Esophagus muscularis mucosa (tissue), 4 donors: ENCODE measurements around the gene HOXB7. TPM values are rescaled to one million over a fixed set of nuclear protein-coding genes. Genes with fewer than 3 reads are reported as not detected.

Experiments
- DNase-seq: peaks from one replicate; pipeline ENCODE4 v3.0.0-alpha.2; 2017; ENCODE audit errors: extremely low spot score
- H3K27ac ChIP-seq, 4 donors: fragments of 200-600 bp; sonication (generic); replicated peaks in 1 of 4; 1 replicate in 3 of 4; 2 replicates in 1 of 4; pipeline ENCODE4 v1.5.1; 2016 to 2019; ENCODE audit warnings: mild to moderate bottlenecking in 1 of 4
- H3K27me3 ChIP-seq, 4 donors: fragments of 200-600 bp; sonication (generic); one replicate each; pipeline versions ENCODE4 v1.5.1 to v1.6.0; 2016 to 2019
- H3K36me3 ChIP-seq, 4 donors: fragments of 200-600 bp; sonication (generic); one replicate each; pipeline ENCODE4 v1.5.1; 2016 to 2019
- H3K4me1 ChIP-seq, 4 donors: fragments of 200-600 bp; sonication (generic); one replicate each; pipeline ENCODE4 v1.5.1; 2016 to 2019
- H3K4me3 ChIP-seq, 4 donors: fragments of 200-600 bp; sonication (generic); 1 replicate in 2 of 4; 2 replicates in 2 of 4; pipeline ENCODE4 v1.5.1; 2016 to 2019; ENCODE audit warnings: mild to moderate bottlenecking in 4 of 4, moderate library complexity in 1 of 4
- H3K9me3 ChIP-seq, 4 donors: fragments of 200-600 bp; sonication (generic); 1 replicate in 3 of 4; 2 replicates in 1 of 4; pipeline ENCODE4 v1.5.1; 2016 to 2019
- EP300 ChIP-seq: sonication (generic); formaldehyde crosslinking; IDR thresholded peaks from one replicate; pipeline ENCODE4 v1.6.1; 2017; ENCODE audit warnings: antibody characterized with exemption
- POLR2A ChIP-seq: fragments of 450-650 bp; IDR thresholded peaks from one replicate; pipeline ENCODE4 v1.6.1; 2017; ENCODE audit warnings: antibody characterized with exemption, moderate library complexity, mild to moderate bottlenecking, low read depth
- POLR2AphosphoS5 ChIP-seq, 2 donors: sonication (generic); formaldehyde crosslinking; IDR thresholded peaks; one replicate each; pipeline ENCODE4 v1.6.1; 2017; ENCODE audit warnings: antibody characterized with exemption in 2 of 2
- WGBS: methylation state at CpG from one replicate; pipeline ENCODE4 v1.1.5; 2018; 5-methylcytosine and 5-hydroxymethylcytosine counted together
- intact Hi-C: fragments of 100-400 bp; cut with DNase I; formaldehyde crosslinking; loops from one replicate; pipeline ENCODE4 v1.15.1; 2023
- total RNA-seq, 4 donors: library from RNA; depleted of rRNA; stranded (reverse); fragments of >200 nt; gene quantifications; one replicate each; pipeline versions ENCODE4 v1.1.0 to v1.2.1, GENCODE V29; 2016
- TF ChIP-seq, protein P1 (sequence below), 3 experiments: fragments of 200-600 bp in 2 of 3; fragments of 450-650 bp in 1 of 3; sonication (generic) in 2 of 3; IDR thresholded peaks; one replicate each; pipeline ENCODE4 v1.5.1; 2017 to 2019; ENCODE audit warnings: antibody characterized with exemption in 3 of 3, mild to moderate bottlenecking in 2 of 3, moderate library complexity in 1 of 3

The HOXB7 gene
- total RNA-seq, 4 donors from 2014 or later = 0.52 to 1.7 (median 0.66) TPM

DNA sequence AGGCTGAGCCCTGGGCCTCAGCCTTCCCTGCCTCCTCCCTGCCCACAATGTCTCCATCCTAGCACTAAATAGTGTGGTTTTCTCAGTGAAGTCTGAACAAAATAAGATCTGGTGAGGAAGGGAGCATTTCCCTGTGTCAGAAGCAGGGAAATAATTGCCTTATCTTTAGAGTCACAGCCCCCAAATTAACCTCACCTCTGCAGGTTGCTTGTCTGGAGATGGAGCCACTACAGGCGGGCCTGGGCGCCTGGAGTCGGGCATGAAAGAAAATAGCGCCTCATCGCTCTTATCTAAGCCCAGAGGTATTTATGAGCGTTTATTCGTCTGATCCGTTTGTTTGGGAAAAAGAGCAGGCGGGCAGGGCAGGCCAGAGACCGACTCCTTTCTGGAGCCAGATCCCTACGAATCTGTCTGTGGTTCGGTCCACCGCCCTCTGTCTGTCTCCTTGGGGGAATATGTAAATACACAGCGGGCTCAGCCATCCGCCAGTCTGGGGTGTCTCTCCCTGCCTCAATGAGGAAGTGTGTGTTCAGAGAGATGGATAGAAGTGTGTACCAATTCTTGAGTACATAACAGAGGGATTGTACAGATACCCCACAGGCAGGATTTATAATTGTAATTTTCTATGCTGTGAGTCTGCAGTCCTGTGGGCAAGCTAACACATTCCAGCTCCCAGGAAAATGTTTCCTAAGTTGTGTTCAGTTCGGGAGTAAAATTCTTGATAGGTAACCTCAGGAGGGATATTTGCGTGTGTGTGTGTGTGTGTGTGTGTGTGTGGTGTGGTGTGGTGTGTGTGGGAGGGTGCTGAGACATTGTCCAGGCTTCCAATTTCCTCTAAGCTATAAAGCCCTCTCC lies 10.3 kb downstream of the HOXB7 start:
- Histone ChIP-seq H3K36me3 (no peaks in the 10 kb centered on the region), H3K9me3 (no peaks in the 10 kb centered on the region), H3K4me3 (no peak overlapping the region), H3K4me1 (peaks cover 26 to 48% (median 38%) of the 10 kb centered on the region in 4 donors), H3K27ac (no peak overlapping the region), H3K27me3 (peaks cover 12 to 100% (median 85%) of the 10 kb centered on the region in 4 donors)
- 68% methylated on average over 17 of the region's 17 CpGs for WGBS
- TF ChIP-seq POLR2A (no peak), EP300 (no peak), POLR2AphosphoS5 (IDR thresholded peaks at IDR 0.05) (no peak)
- TF ChIP-seq, protein P1, sequence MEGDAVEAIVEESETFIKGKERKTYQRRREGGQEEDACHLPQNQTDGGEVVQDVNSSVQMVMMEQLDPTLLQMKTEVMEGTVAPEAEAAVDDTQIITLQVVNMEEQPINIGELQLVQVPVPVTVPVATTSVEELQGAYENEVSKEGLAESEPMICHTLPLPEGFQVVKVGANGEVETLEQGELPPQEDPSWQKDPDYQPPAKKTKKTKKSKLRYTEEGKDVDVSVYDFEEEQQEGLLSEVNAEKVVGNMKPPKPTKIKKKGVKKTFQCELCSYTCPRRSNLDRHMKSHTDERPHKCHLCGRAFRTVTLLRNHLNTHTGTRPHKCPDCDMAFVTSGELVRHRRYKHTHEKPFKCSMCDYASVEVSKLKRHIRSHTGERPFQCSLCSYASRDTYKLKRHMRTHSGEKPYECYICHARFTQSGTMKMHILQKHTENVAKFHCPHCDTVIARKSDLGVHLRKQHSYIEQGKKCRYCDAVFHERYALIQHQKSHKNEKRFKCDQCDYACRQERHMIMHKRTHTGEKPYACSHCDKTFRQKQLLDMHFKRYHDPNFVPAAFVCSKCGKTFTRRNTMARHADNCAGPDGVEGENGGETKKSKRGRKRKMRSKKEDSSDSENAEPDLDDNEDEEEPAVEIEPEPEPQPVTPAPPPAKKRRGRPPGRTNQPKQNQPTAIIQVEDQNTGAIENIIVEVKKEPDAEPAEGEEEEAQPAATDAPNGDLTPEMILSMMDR (IDR thresholded peaks at IDR 0.05) = no peak
- intact Hi-C loops = no loop called here
- DNase-seq = no peak

DNA sequence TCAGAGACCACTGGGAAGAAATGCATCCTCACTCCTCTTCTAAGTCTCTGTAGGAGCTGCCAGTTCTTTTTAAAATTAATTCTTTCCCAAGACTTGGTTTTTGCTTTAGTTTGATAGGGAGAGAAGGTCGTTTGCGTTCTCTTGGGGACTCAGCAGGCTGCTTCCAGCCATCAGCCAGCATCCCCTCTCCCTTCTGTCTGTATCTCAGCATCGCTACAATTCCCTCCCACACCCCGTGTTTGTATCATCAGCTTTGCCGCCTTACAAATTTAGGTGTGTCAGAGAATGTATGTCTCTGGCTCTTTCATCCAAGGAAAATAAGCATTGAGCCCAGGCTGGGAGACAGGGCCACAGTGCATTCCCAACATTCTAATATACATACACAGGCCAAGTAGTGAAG lies 11.5 kb downstream of the HOXB7 start:
- Histone ChIP-seq H3K27me3 (peaks cover 14 to 100% (median 79%) of the 10 kb centered on the region in 4 donors), H3K4me1 (peaks cover 26 to 54% (median 41%) of the 10 kb centered on the region in 4 donors)
- DNase-seq = no peak

GRCh38 chr17:48598736-48599135 lies 12.1 kb downstream of the HOXB7 start:
- intact Hi-C loops = no loop called here
- TF ChIP-seq POLR2AphosphoS5 (IDR thresholded peaks at IDR 0.05) (no peak), EP300 (no peak), POLR2A (no peak)
- TF ChIP-seq, protein P1 (IDR thresholded peaks at IDR 0.05) = no peak
- peaks cover 29 to 55% (median 48%) of the 10 kb centered on the region in 4 donors for H3K4me1 ChIP-seq
- no peak for DNase-seq
- H3K4me3 ChIP-seq = no peak overlapping the region
- H3K36me3 ChIP-seq = no peaks in the 10 kb centered on the region
- 51% methylated on average over 7 of the region's 7 CpGs for WGBS
- no peak overlapping the region for H3K27ac ChIP-seq
- H3K9me3 ChIP-seq = no peaks in the 10 kb centered on the region
- peaks cover 14 to 100% (median 74%) of the 10 kb centered on the region in 4 donors for H3K27me3 ChIP-seq

More for the DNA sequence above, 11.5 kb downstream of the HOXB7 start:
- H3K4me3 ChIP-seq = no peak overlapping the region
- H3K36me3 ChIP-seq = no peaks in the 10 kb centered on the region
- 63% methylated on average over 5 of the region's 5 CpGs for WGBS
- TF ChIP-seq EP300 = no peak
- no peaks in the 10 kb centered on the region for H3K9me3 ChIP-seq
- no peak overlapping the region for H3K27ac ChIP-seq
- intact Hi-C loops = no loop called here

DNA sequence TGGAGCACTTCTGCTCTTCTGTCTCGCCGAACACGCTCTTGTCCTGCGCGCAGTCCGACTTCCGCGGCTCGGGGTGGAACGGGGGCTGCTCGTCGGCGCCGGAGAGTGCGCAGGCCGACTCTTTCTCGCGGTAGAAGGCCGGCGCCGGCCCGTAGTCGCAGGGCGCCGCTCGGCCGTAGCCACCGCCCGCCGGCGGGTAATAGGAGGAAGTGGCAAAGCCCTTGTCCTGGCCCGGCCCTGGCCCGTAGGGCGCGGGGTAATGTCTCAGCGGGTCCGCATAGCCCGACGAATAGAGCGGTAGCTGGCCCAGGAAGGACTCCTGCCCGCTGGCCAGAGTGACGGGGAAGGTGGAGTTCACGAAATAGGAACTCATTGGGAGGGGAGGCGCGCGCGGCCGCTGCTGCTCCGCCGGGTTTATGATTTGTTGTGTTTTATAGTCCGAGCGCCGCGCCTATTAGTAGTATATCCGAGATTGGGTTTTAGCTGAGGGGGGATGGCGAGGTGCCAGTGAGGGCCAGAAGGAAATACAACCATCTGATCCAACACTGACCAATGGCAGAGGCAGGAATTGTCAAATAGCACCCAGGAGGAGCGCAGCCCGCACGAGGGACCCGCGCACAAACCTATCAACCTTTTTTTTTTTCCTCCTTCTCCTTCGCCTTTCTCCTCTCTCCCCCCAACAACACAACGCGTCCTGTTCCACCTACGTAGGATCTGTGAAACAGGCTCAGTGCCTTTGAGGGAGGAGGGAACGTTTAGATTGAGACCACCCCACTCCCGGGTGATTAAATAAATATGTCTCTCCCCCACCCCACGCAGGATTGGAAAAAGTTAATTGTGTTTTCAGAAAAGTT lies 12.8 kb downstream of the HOXB7 start:
- 4% methylated on average over 28 of the region's 68 CpGs for WGBS
- TF ChIP-seq POLR2AphosphoS5 (IDR thresholded peaks at IDR 0.05) (peak; percentile 31 to 38), EP300 (no peak)
- no peaks in the 10 kb centered on the region for H3K36me3 ChIP-seq
- H3K4me3 ChIP-seq = peak overlapping the region; percentile 56 to 60 (median 57)
- DNase-seq = no peak
- H3K27me3 ChIP-seq = peaks cover 14 to 97% (median 66%) of the 10 kb centered on the region in 4 donors
- peak overlapping the region in 3 of 4 donors; percentile 51 to 66 (median 63) for H3K27ac ChIP-seq
- no peaks in the 10 kb centered on the region for H3K9me3 ChIP-seq
- peaks cover 34 to 60% (median 54%) of the 10 kb centered on the region in 4 donors for H3K4me1 ChIP-seq
- intact Hi-C loops = no loop called here

DNA sequence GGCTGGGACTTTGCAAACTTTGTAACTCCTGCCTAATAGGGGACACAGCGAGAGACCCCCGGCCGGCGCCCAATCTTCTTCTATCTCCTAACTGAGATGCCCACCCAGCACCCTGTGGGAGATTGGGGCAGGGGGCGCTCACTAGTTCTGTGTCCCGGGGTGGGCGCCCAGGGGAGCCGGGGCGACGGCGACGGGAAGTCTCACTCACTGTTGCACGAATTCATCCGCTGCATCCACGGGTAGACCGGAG lies 13.4 kb downstream of the HOXB7 start:
- Histone ChIP-seq H3K36me3 (no peaks in the 10 kb centered on the region), H3K27me3 (peaks cover 14 to 97% (median 62%) of the 10 kb centered on the region in 4 donors), H3K9me3 (no peaks in the 10 kb centered on the region), H3K27ac (peak overlapping the region in 3 of 4 donors; percentile 51 to 66 (median 63)), H3K4me1 (peaks cover 36 to 60% (median 54%) of the 10 kb centered on the region in 4 donors), H3K4me3 (peak overlapping the region; percentile 56 to 60 (median 57))
- WGBS = 3% methylated on average over 8 of the region's 16 CpGs
- DNase-seq = no peak
- TF ChIP-seq EP300 = no peak
- TF ChIP-seq, protein P1 (IDR thresholded peaks at IDR 0.05) = no peak
- TF ChIP-seq POLR2A = no peak
- TF ChIP-seq POLR2AphosphoS5 (IDR thresholded peaks at IDR 0.05) = no peak
- intact Hi-C loops = no loop called here
